ENCODE measurements around the gene DPP8. TPM values are rescaled to one million over a fixed set of nuclear protein-coding genes. Genes with fewer than 3 reads are reported as not detected.
"Not testable (repeated sequence)": the region's sequence is repeated elsewhere in the genome, so short reads cannot be mapped to it uniquely, and the experiment has no call there.

DPP8 gene
- total RNA-seq, 1 experiment from 2014 or later, result 45.9 TPM

DNA sequence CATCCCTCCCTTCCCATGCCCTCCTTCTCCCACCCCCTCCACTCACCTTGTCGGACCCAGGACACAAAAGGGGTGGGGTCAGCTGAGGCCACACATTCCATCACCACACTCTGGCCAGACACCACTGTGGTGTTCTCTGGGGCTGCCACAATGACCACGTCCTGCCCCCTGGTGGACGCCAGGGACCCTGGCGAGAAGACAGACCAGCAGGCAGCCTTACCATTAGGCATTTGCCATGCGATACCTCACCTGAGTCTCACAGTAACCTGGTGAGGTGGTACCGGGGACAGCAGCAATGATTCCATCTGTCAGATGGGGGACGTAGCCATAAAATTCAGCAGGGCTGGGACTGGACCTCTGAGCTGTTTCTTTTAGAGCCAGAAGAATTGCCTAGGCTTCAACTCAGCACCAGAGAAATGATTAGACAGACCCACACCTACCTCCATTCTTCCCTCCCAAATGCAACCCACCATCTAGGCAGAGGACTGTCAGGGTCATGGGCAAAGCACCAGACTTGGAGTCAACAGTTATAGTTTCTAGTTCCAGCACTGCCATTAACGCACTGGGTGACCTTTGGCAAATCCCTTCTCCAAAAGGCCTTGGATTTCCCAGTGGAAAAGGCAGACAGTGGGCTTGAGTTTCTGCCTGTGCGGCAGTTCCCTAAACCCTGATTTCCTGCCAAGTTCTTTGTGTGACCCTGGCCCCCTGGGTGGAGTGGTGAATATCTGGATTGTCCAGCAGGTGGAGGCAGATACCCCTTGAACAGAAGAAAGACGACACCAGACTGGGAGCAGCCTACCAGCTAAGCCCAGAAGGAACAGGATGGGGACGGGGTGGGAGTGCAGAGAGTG lies 116.5 kb downstream of the DPP8 start:
- TF ChIP-seq, protein P1, sequence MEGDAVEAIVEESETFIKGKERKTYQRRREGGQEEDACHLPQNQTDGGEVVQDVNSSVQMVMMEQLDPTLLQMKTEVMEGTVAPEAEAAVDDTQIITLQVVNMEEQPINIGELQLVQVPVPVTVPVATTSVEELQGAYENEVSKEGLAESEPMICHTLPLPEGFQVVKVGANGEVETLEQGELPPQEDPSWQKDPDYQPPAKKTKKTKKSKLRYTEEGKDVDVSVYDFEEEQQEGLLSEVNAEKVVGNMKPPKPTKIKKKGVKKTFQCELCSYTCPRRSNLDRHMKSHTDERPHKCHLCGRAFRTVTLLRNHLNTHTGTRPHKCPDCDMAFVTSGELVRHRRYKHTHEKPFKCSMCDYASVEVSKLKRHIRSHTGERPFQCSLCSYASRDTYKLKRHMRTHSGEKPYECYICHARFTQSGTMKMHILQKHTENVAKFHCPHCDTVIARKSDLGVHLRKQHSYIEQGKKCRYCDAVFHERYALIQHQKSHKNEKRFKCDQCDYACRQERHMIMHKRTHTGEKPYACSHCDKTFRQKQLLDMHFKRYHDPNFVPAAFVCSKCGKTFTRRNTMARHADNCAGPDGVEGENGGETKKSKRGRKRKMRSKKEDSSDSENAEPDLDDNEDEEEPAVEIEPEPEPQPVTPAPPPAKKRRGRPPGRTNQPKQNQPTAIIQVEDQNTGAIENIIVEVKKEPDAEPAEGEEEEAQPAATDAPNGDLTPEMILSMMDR (IDR thresholded peaks at IDR 0.05; ENCODE audit: unreplicated experiment), result peak; percentile 76
- no peaks in the 10 kb centered on the region for H3K9me3 Mint-ChIP-seq (ENCODE audit: low read depth, unreplicated experiment)
- peaks cover 74% of the 10 kb centered on the region for H3K27me3 Mint-ChIP-seq (ENCODE audit: unreplicated experiment)
- DNase-seq, result peak; percentile 89
- H3K36me3 Mint-ChIP-seq (ENCODE audit: insufficient read depth, unreplicated experiment), result no peaks in the 10 kb centered on the region
- intact Hi-C loops (cut with micrococcal nuclease; ENCODE audit: unreplicated experiment), result loop anchor here (5.0 kb wide), 1 partner anchor 84 kb away; no protein-coding TSS in a partner anchor
- no peaks in the 10 kb centered on the region for H3K4me1 Mint-ChIP-seq (ENCODE audit: low read depth, unreplicated experiment)
- CTCF ChIA-PET, result interaction anchor here (0.6 to 2.8 kb wide), 12 partner anchors 8 to 887 kb away, joined by 3 to 15 read pairs (median 4); no protein-coding TSS in a partner anchor
- no TSS peak for BruUV-seq (replicated peaks)
- no peak overlapping the region for H3K27ac Mint-ChIP-seq (ENCODE audit: unreplicated experiment)
- H3K4me3 Mint-ChIP-seq (ENCODE audit: low read depth, unreplicated experiment), result no peak overlapping the region

DNA sequence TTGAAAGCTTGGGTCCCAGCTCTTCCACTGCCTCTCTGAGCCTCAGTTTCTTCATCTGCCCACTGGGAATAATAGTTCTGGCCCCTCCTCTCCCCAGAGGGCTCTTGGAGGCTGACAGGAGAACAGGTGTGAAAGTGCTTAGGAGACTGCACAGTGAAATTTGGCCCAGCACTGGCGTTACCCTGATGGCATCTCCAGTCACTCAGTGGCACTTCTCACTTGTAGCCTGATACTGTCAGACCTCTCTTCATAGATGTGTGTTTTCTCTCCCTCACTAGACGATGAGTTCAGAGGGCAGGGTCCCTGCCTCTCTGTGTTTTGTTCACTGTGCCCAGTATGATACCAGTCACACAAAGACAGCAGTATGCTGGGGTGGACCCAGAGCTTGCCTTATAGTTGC lies 117.5 kb downstream of the DPP8 start:
- DNase-seq, result no peak
- TF ChIP-seq, protein P1 (IDR thresholded peaks at IDR 0.05; ENCODE audit: unreplicated experiment), result no peak
- H3K36me3 Mint-ChIP-seq (ENCODE audit: insufficient read depth, unreplicated experiment), result no peaks in the 10 kb centered on the region
- no peak overlapping the region for H3K27ac Mint-ChIP-seq (ENCODE audit: unreplicated experiment)
- no peaks in the 10 kb centered on the region for H3K9me3 Mint-ChIP-seq (ENCODE audit: low read depth, unreplicated experiment)
- intact Hi-C loops (cut with micrococcal nuclease; ENCODE audit: unreplicated experiment), result loop anchor here (5.0 kb wide), 1 partner anchor 83 kb away; no protein-coding TSS in a partner anchor
- H3K27me3 Mint-ChIP-seq (ENCODE audit: unreplicated experiment), result peaks cover 76% of the 10 kb centered on the region
- no peak overlapping the region for H3K4me3 Mint-ChIP-seq (ENCODE audit: low read depth, unreplicated experiment)
- no peaks in the 10 kb centered on the region for H3K4me1 Mint-ChIP-seq (ENCODE audit: low read depth, unreplicated experiment)
- CTCF ChIA-PET, result interaction anchor here (0.7 to 2.8 kb wide), 5 partner anchors 9 to 540 kb away, joined by 3 to 15 read pairs (median 6); no protein-coding TSS in a partner anchor
- no TSS peak for BruUV-seq (replicated peaks)

DNA sequence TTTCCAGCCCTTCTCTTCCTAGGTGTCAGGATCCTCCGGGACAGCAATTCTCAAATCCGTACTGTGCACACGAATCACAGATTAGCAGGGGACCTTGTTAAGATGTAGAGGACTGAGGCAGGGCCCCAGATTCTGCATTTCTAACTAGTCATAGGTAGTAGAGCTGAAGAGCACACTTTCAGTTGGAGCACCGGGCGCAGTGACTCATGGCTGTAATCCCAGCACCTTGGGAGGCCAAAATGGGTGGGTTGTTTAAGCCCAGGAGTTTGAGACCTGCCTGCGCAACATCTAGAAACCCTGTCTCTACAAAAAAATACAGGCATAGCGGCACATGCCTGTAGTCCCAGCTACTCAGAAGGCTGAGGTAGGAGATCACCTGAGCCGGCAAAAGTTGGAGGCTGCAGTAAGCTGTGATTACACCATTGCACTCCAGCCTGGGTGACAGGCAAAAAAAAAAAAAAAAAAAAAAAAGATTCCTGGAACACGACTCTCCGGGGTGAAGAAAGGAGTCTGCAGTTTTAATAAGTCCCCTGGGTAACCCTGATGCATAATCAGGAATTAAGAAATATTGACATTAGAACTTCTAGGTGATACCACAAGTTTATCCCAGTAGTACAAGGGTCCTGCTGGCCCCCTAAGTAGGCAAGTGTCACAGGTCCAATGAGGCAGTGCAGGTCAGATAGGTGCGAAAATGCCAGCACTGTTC lies 118.3 kb downstream of the DPP8 start:
- Mint-ChIP-seq H3K36me3 (ENCODE audit: insufficient read depth, unreplicated experiment) (no peaks in the 10 kb centered on the region), H3K4me3 (ENCODE audit: low read depth, unreplicated experiment) (no peak overlapping the region), H3K27ac (ENCODE audit: unreplicated experiment) (no peak overlapping the region), H3K27me3 (ENCODE audit: unreplicated experiment) (peaks cover 76% of the 10 kb centered on the region), H3K4me1 (ENCODE audit: low read depth, unreplicated experiment) (no peaks in the 10 kb centered on the region), H3K9me3 (ENCODE audit: low read depth, unreplicated experiment) (no peaks in the 10 kb centered on the region)
- intact Hi-C loops (cut with micrococcal nuclease; ENCODE audit: unreplicated experiment), result no loop called here
- CTCF ChIA-PET, result interaction anchor here (0.7 to 2.8 kb wide), 3 partner anchors 21 to 541 kb away, joined by 3 to 15 read pairs (median 7); no protein-coding TSS in a partner anchor
- no peak for DNase-seq
- TF ChIP-seq, protein P1 (IDR thresholded peaks at IDR 0.05; ENCODE audit: unreplicated experiment), result no peak
- no TSS peak for BruUV-seq (replicated peaks)

DNA sequence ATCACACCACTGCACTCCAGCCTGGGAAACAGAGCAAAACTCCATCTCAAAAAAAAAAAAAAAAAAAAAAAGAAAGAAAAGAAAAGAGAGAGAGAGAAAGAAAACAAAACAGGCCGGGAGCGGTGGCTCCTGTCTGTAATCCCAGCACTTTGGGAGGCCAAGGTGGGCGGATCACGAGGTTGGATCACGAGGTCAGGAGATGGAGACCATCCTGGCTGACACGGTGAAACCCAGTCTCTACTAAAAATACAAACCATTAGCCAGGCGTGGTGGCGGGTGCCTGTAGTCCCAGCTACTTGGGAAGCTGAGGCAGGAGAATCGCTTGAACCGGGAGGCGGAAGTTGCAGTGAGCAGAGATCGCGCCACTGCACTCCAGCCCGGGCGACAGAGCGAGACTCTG lies 119.0 kb downstream of the DPP8 start:
- DNase-seq; H3K4me1 Mint-ChIP-seq (ENCODE audit: low read depth, unreplicated experiment); intact Hi-C loops (cut with micrococcal nuclease; ENCODE audit: unreplicated experiment); BruUV-seq (replicated peaks); H3K36me3 Mint-ChIP-seq (ENCODE audit: insufficient read depth, unreplicated experiment); H3K4me3 Mint-ChIP-seq (ENCODE audit: low read depth, unreplicated experiment); H3K9me3 Mint-ChIP-seq (ENCODE audit: low read depth, unreplicated experiment); H3K27ac Mint-ChIP-seq (ENCODE audit: unreplicated experiment): not testable (repeated sequence)
- H3K27me3 Mint-ChIP-seq (ENCODE audit: unreplicated experiment), result peaks cover 76% of the 10 kb centered on the region
- CTCF ChIA-PET, result interaction anchor here (0.6 to 1.1 kb wide), 2 partner anchors 21 to 100 kb away, joined by 3 read pairs; no protein-coding TSS in a partner anchor
